WI38 (cell line): Measurements from ENCODE around the gene TRIM14.

Experiments
- H3K4me3 ChIP-seq: 2 replicates; pipeline ENCODE4 v1.5.1; 2011; ENCODE audit warnings: low read depth, mild to moderate bottlenecking, control low read depth, low read length
- CTCF ChIP-seq: IDR thresholded peaks from 2 replicates; pipeline ENCODE4 v1.5.1; 2012; ENCODE audit warnings: low read depth, mild to moderate bottlenecking, control low read depth, low read length

Gene TRIM14

GRCh38 chr9:98057138-98057799 is 61.8 kb downstream of the TRIM14 start:
- peak overlapping the region; percentile 72 for H3K4me3 ChIP-seq
- no peak for TF ChIP-seq CTCF

- no peak for TF ChIP-seq CTCF
- H3K4me3 ChIP-seq = peak within 1 kb of the TSS; percentile 72
Measured at GRCh38 chr9:98056269-98057137, 62.5 kb downstream of the TRIM14 start, which contains the start of gene NANS. Gene NANS (plus strand): TSS chr9:98056732. CDS start chr9:98056809, 77 bp downstream.

- H3K4me3 ChIP-seq = no peak overlapping the region
- no peak for TF ChIP-seq CTCF
Measured at GRCh38 chr9:98054376-98054951, 64.6 kb downstream of the TRIM14 start.

GRCh38 chr9:98050351-98050750 is 68.7 kb downstream of the TRIM14 start:
- TF ChIP-seq CTCF = no peak
- no peak overlapping the region for H3K4me3 ChIP-seq

- TF ChIP-seq CTCF = no peak
Measured at GRCh38 chr9:98049288-98050072, 69.5 kb downstream of the TRIM14 start.

GRCh38 chr9:98047002-98047401 is 72.0 kb downstream of the TRIM14 start:
- TF ChIP-seq CTCF = no peak
- H3K4me3 ChIP-seq = no peak overlapping the region

More at GRCh38 chr9:98049288-98050072, 69.5 kb downstream of the TRIM14 start:
- H3K4me3 ChIP-seq = no peak overlapping the region
